ENCODE data around the gene NGLY1. TPM values are rescaled to one million over a fixed set of nuclear protein-coding genes. Genes with fewer than 3 reads are reported as not detected.

NGLY1 gene
- total RNA-seq, 1 experiment from 2014 or later: 78.8 TPM

DNA sequence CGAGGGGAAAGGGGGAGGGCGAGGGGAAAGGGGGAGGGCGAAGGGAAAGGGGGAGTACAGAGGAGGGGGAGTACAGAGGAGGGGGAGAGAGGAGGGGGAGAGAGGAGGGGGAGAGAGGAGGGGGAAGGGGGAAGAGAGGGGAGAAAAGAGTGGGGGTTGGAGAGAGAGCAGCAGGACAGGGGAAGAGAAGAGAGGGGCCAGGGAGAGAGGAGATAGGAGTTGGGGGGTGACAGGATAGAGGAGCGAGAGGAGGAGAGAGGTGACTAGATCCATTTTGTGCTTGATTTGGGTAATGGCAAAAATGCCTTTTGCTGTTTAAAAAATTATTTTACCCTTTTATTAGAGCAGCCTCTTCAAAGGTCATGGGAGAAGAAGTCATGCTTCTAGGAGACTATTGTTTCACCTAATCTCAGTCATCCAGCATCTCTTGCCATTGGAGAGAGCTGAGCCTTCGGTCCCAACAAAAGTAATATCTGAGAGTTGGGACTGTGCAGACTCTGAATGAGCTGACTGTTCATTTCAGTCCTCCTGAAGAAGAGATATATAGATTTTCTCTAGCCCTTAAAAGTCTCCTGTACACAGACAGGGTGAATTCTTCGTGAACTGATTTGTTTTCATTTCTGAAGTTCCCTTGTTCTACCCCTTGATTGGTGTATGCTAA is 103.5 kb downstream of the NGLY1 start:
- Histone ChIP-seq H3K79me2 (ENCODE audit: low read length) (no peaks in the 10 kb centered on the region), H3K27me3 (ENCODE audit: low read length) (no peaks in the 10 kb centered on the region), H3K9me2 (replicated peaks; ENCODE audit: insufficient read depth, low read length) (no peaks in the 10 kb centered on the region), H2AFZ (ENCODE audit: low read length) (no peak overlapping the region), H3K27ac (ENCODE audit: low read length) (no peak overlapping the region), H3K4me3 (ENCODE audit: low read length) (no peak overlapping the region), H3K9me3 (ENCODE audit: low read length) (no peaks in the 10 kb centered on the region), H3K9ac (ENCODE audit: low read length) (no peak overlapping the region), H3K4me2 (ENCODE audit: low read depth, low read length, poor library complexity, severe bottlenecking) (no peak overlapping the region), H3K36me3 (ENCODE audit: insufficient read depth, low read length) (no peaks in the 10 kb centered on the region), H3K4me1 (ENCODE audit: low read length) (0 out of 2 replicates have a peak, but pooled peaks cover under 1% of the 10 kb centered on the region), H4K20me1 (ENCODE audit: insufficient read depth, low read depth, low read length) (no peaks in the 10 kb centered on the region)
- no peak for DNase-seq

DNA sequence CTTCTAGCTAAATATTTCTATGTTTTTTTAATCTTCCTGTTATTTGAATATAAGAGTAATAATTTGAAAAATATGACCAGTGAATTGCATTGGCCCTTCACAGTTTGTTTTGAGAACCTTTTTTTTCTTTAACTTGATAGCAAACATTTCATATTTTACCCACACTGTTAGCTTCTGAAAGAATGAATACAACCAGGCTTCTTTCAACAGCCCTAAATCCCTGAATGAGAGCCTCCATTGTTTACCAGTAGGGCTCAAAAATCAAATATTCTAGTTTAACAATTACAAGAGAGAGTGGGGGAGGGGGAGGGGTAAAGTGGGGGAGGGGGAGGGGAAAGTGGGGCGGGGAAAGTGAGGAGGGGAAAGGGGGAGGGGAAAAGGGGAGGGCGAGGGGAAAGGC is 104.1 kb downstream of the NGLY1 start:
- Histone ChIP-seq H3K4me1 (ENCODE audit: low read length) (0 out of 2 replicates have a peak, but pooled peaks cover 4% of the 10 kb centered on the region), H3K27ac (ENCODE audit: low read length) (no peak overlapping the region), H3K9me2 (replicated peaks; ENCODE audit: insufficient read depth, low read length) (no peaks in the 10 kb centered on the region), H2AFZ (ENCODE audit: low read length) (no peak overlapping the region), H3K4me2 (ENCODE audit: low read depth, low read length, poor library complexity, severe bottlenecking) (no peak overlapping the region), H3K9me3 (ENCODE audit: low read length) (no peaks in the 10 kb centered on the region), H3K27me3 (ENCODE audit: low read length) (no peaks in the 10 kb centered on the region), H3K36me3 (ENCODE audit: insufficient read depth, low read length) (no peaks in the 10 kb centered on the region), H3K9ac (ENCODE audit: low read length) (no peak overlapping the region), H3K79me2 (ENCODE audit: low read length) (no peaks in the 10 kb centered on the region), H4K20me1 (ENCODE audit: insufficient read depth, low read depth, low read length) (no peaks in the 10 kb centered on the region), H3K4me3 (ENCODE audit: low read length) (no peak overlapping the region)
- no peak for DNase-seq

DNA sequence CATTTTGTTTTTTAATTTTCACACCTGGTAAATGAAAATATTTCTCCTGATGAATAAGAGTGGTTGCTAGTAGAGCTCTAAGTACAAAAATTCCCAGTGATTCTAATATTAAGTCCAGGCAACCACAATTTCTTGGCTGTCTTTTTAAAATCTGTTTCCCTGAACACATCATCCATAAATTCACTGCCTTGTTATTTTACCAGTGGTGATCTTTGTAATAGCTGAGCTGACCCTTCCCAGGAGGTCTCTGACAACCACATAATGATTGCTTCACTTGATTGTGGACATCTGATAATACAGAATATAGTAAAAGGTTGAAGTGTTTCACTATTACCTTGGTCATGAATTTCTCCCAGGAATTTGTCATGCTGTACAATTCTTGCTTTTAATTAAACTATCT is 104.7 kb downstream of the NGLY1 start:
- no peak for DNase-seq
- H3K9me3 ChIP-seq (ENCODE audit: low read length): no peaks in the 10 kb centered on the region
- no peaks in the 10 kb centered on the region for H3K9me2 ChIP-seq (replicated peaks; ENCODE audit: insufficient read depth, low read length)
- H3K4me1 ChIP-seq (ENCODE audit: low read length): 0 out of 2 replicates have a peak, but pooled peaks cover 4% of the 10 kb centered on the region
- H4K20me1 ChIP-seq (ENCODE audit: insufficient read depth, low read depth, low read length): no peaks in the 10 kb centered on the region
- no peak overlapping the region for H3K9ac ChIP-seq (ENCODE audit: low read length)
- no peaks in the 10 kb centered on the region for H3K27me3 ChIP-seq (ENCODE audit: low read length)
- no peak overlapping the region for H3K27ac ChIP-seq (ENCODE audit: low read length)
- no peak overlapping the region for H2AFZ ChIP-seq (ENCODE audit: low read length)
- H3K36me3 ChIP-seq (ENCODE audit: insufficient read depth, low read length): no peaks in the 10 kb centered on the region
- H3K4me3 ChIP-seq (ENCODE audit: low read length): no peak overlapping the region
- no peaks in the 10 kb centered on the region for H3K79me2 ChIP-seq (ENCODE audit: low read length)
- no peak overlapping the region for H3K4me2 ChIP-seq (ENCODE audit: low read depth, low read length, poor library complexity, severe bottlenecking)

DNA sequence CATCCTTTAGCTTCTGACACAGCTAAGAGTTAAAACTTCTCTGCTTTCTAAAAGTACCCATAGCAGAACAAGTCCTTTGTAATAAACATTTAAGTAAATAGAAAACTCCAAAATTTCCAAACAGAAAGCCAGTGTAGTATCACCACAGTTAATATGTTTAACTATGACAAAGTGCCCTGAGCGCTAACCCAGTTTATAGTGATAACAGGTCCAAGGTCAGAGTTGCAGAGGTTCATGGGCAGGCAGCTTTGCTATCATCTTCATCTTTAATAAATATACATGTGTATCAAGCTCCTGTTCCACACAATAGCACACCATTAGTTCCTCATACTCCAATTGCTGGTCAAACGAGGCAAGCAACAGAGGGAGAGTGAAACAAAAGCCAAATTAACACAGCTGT is 106.1 kb downstream of the NGLY1 start:
- Histone ChIP-seq H4K20me1 (ENCODE audit: insufficient read depth, low read depth, low read length) (no peaks in the 10 kb centered on the region), H3K27me3 (ENCODE audit: low read length) (no peaks in the 10 kb centered on the region), H3K4me3 (ENCODE audit: low read length) (no peak overlapping the region), H3K27ac (ENCODE audit: low read length) (no peak overlapping the region), H3K9ac (ENCODE audit: low read length) (no peak overlapping the region), H3K4me1 (ENCODE audit: low read length) (0 out of 2 replicates have a peak, but pooled peaks cover 4% of the 10 kb centered on the region), H3K9me2 (replicated peaks; ENCODE audit: insufficient read depth, low read length) (no peaks in the 10 kb centered on the region), H3K36me3 (ENCODE audit: insufficient read depth, low read length) (no peaks in the 10 kb centered on the region), H3K9me3 (ENCODE audit: low read length) (no peaks in the 10 kb centered on the region), H3K79me2 (ENCODE audit: low read length) (no peaks in the 10 kb centered on the region), H2AFZ (ENCODE audit: low read length) (no peak overlapping the region; the same call in 1 of the 2 replicates), H3K4me2 (ENCODE audit: low read depth, low read length, poor library complexity, severe bottlenecking) (no peak overlapping the region)
- DNase-seq: no peak

DNA sequence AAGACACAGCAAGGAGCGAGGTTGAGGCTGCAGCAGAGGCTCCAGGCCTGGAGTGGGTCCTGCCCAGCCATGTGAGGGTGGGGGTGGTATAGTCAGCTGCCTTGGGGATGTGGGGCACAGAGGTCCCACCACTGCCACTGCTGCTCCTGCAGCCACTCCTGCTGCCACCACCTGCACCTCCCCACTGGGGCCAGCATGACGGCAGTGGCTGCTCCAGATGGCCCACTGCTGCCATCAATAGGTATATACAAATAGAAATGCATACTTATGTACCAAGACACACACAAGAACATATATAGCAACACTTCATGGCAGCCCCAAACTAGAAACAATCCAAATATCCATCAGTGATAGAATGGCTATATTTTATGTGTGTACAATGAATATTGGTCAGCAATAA is 108.6 kb downstream of the NGLY1 start:
- H3K27me3 ChIP-seq (ENCODE audit: low read length): no peaks in the 10 kb centered on the region
- H3K4me3 ChIP-seq (ENCODE audit: low read length): no peak overlapping the region
- H4K20me1 ChIP-seq (ENCODE audit: insufficient read depth, low read depth, low read length): no peaks in the 10 kb centered on the region
- no peak for DNase-seq
- H3K36me3 ChIP-seq (ENCODE audit: insufficient read depth, low read length): no peaks in the 10 kb centered on the region
- H2AFZ ChIP-seq (ENCODE audit: low read length): no peak overlapping the region
- no peaks in the 10 kb centered on the region for H3K9me2 ChIP-seq (replicated peaks; ENCODE audit: insufficient read depth, low read length)
- no peak overlapping the region for H3K27ac ChIP-seq (ENCODE audit: low read length)
- 0 out of 2 replicates have a peak, but pooled peaks cover 4% of the 10 kb centered on the region for H3K4me1 ChIP-seq (ENCODE audit: low read length)
- no peaks in the 10 kb centered on the region for H3K9me3 ChIP-seq (ENCODE audit: low read length)
- H3K79me2 ChIP-seq (ENCODE audit: low read length): no peaks in the 10 kb centered on the region
- H3K4me2 ChIP-seq (ENCODE audit: low read depth, low read length, poor library complexity, severe bottlenecking): no peak overlapping the region
- H3K9ac ChIP-seq (ENCODE audit: low read length): no peak overlapping the region

DNA sequence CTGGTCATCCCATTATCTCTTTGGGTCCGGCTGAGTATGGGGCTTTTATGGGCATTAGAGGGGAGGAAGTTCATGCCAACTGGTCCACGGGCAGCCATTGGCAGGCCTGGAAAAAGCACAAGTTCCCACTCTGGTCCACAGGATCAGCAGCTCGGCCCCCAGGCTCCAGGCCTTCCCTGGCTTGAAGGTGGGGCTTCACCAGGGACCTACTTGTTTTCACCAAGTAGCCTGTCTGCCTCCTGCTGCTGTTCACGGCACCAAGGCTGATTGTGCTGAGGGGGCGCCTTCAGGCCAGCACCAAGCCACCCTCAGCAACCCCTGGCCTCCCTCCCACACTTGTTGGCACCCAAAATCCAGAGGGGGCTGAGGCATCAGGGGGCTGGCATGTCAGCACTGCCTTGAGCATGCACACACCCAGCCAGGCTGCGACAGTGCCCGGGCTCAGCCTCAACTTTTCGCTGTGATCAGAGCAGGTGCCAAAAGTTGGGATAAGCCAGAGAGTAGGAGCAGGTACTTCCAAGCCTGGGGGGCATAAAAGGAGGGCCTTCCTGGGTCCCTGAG is 109.4 kb downstream of the NGLY1 start:
- H4K20me1 ChIP-seq (ENCODE audit: insufficient read depth, low read depth, low read length): no peaks in the 10 kb centered on the region
- no peaks in the 10 kb centered on the region for H3K27me3 ChIP-seq (ENCODE audit: low read length)
- H2AFZ ChIP-seq (ENCODE audit: low read length): no peak overlapping the region
- 0 out of 2 replicates have a peak, but pooled peaks cover 4% of the 10 kb centered on the region for H3K4me1 ChIP-seq (ENCODE audit: low read length)
- H3K79me2 ChIP-seq (ENCODE audit: low read length): no peaks in the 10 kb centered on the region
- no peak overlapping the region for H3K9ac ChIP-seq (ENCODE audit: low read length)
- H3K4me3 ChIP-seq (ENCODE audit: low read length): no peak overlapping the region
- no peaks in the 10 kb centered on the region for H3K36me3 ChIP-seq (ENCODE audit: insufficient read depth, low read length)
- H3K27ac ChIP-seq (ENCODE audit: low read length): no peak overlapping the region
- no peak overlapping the region for H3K4me2 ChIP-seq (ENCODE audit: low read depth, low read length, poor library complexity, severe bottlenecking)
- DNase-seq: no peak
- no peaks in the 10 kb centered on the region for H3K9me2 ChIP-seq (replicated peaks; ENCODE audit: insufficient read depth, low read length)
- no peaks in the 10 kb centered on the region for H3K9me3 ChIP-seq (ENCODE audit: low read length)

Small RNA genes within 50 kb of the gene (small RNA-seq; reads per million reads assigned to genes)
- not detected for gene CRIP1P2

Other genes starting within 250 kb of the NGLY1 start
- gene TOP2B, start 118.5 kb downstream of the NGLY1 start, total RNA-seq (2014; rRNA removed; shearing (Covaris generic); ENCODE audit: low replicate concordance): 132 and 155 TPM in 2 replicates
- gene OXSM, start 6.6 kb upstream of the NGLY1 start, total RNA-seq (2014; rRNA removed; shearing (Covaris generic); ENCODE audit: low replicate concordance): 15.4 and 15.7 TPM in 2 replicates